Peyer's patch (tissue), 4 donors: ENCODE measurements around the gene OSBPL10. TPM values are rescaled to one million over a fixed set of nuclear protein-coding genes. Genes with fewer than 3 reads are reported as not detected.

Source experiments
- DNase-seq, 3 donors: peaks; one replicate each; pipeline ENCODE4 v3.0.0-alpha.2; 2017 to 2019
- H3K27ac ChIP-seq, 4 donors: fragments of 200-600 bp; sonication (generic); one replicate each; pipeline ENCODE4 v1.5.1; 2016 to 2019
- H3K27me3 ChIP-seq, 2 donors: fragments of 200-600 bp; sonication (generic); one replicate each; pipeline ENCODE4 v1.5.1; 2019
- H3K36me3 ChIP-seq, 3 donors: fragments of 200-600 bp; sonication (generic); one replicate each; pipeline ENCODE4 v1.5.1; 2016 to 2019
- H3K4me1 ChIP-seq, 4 donors: fragments of 200-600 bp; sonication (generic); one replicate each; pipeline ENCODE4 v1.5.1; 2016 to 2019
- H3K4me3 ChIP-seq, 4 donors: fragments of 200-600 bp; sonication (generic); 1 replicate in 3 of 4; 2 replicates in 1 of 4; pipeline ENCODE4 v1.5.1; 2016 to 2019; ENCODE audit warnings: mild to moderate bottlenecking in 1 of 4
- H3K9me3 ChIP-seq, 4 donors: fragments of 200-600 bp; sonication (generic); one replicate each; pipeline ENCODE4 v1.5.1; 2016 to 2019; ENCODE audit warnings: mild to moderate bottlenecking in 1 of 4
- POLR2A ChIP-seq, 2 donors: fragments of 450-650 bp; IDR thresholded peaks; one replicate each; pipeline ENCODE4 v1.5.1; 2017; ENCODE audit warnings: antibody characterized with exemption in 2 of 2, mild to moderate bottlenecking in 2 of 2, moderate library complexity in 2 of 2
- total RNA-seq, 4 donors: library from RNA; depleted of rRNA; stranded (reverse); fragments of >200 nt; gene quantifications; one replicate each; pipeline ENCODE4 v1.1.0, GENCODE V29; 2016
- TF ChIP-seq, protein P1 (sequence below), 6 experiments: fragments of 450-650 bp in 4 of 6; fragments of 200-600 bp in 2 of 6; sonication (generic) in 1 of 6; IDR thresholded peaks; one replicate each; pipeline ENCODE4 v1.5.1; 2017 to 2019; ENCODE audit warnings: antibody characterized with exemption in 6 of 6, mild to moderate bottlenecking in 3 of 6, moderate library complexity in 1 of 6

The OSBPL10 gene
- total RNA-seq, 4 donors from 2014 or later = 18.5 to 128 (median 60.5) TPM

DNA sequence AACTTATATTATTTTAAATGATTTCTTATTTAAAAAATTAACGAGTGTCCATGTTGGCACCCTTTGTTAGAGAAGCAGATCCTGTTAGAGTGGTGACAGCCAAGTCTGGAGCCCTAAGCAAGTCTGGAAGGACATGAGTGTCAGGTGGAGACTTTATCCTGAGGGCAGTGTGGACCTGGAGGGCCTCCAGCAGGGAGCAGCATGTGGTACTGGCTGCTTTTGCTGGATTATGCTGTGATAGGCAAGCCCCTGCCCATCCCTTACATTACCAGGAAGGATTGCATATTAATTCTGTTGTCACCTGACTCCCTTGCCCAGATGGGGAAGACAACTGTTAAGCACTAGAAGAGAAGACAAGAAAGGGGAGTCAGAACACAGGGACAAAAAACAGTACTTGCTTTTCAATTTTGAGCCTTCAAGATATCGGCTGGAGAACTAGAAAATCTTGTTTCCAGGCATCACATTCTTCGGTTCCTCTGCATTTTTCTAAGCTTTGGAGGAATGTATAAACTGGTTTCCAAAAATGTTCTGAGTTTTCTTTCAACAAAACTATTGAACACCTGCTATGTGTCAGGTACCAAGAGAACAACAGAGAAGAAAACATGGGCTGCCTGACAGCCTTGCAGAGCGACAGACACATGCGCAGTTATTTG is 23.2 kb upstream of the OSBPL10 start:
- Histone ChIP-seq H3K9me3 (no peaks in the 10 kb centered on the region), H3K4me3 (no peak overlapping the region), H3K4me1 (no peaks in the 10 kb centered on the region), H3K27ac (no peak overlapping the region), H3K36me3 (no peaks in the 10 kb centered on the region), H3K27me3 (no peaks in the 10 kb centered on the region)
- TF ChIP-seq, protein P1, sequence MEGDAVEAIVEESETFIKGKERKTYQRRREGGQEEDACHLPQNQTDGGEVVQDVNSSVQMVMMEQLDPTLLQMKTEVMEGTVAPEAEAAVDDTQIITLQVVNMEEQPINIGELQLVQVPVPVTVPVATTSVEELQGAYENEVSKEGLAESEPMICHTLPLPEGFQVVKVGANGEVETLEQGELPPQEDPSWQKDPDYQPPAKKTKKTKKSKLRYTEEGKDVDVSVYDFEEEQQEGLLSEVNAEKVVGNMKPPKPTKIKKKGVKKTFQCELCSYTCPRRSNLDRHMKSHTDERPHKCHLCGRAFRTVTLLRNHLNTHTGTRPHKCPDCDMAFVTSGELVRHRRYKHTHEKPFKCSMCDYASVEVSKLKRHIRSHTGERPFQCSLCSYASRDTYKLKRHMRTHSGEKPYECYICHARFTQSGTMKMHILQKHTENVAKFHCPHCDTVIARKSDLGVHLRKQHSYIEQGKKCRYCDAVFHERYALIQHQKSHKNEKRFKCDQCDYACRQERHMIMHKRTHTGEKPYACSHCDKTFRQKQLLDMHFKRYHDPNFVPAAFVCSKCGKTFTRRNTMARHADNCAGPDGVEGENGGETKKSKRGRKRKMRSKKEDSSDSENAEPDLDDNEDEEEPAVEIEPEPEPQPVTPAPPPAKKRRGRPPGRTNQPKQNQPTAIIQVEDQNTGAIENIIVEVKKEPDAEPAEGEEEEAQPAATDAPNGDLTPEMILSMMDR (IDR thresholded peaks at IDR 0.05) = no peak
- TF ChIP-seq POLR2A (IDR thresholded peaks at IDR 0.05) = no peak
- DNase-seq = no peak

DNA sequence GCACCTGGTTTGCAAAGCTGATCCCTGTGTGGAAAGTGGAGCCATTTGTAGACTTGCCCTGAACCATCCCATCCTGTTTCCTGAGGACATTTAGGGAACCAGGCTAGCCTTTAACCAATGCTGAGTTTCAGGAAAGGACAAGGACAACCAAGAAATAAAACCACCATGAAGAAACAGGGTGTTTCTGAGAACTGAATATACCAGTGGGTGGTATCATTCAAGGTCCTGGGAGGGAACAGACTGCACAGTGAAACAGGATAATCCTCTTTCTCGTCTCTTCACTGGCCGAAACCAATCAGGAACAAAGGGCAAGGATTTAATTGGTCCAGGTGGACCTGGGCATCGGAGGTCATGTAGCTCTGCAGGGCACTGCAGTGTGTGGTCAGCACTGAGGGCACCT is 22.3 kb upstream of the OSBPL10 start:
- H3K36me3 ChIP-seq = no peaks in the 10 kb centered on the region
- no peak overlapping the region for H3K27ac ChIP-seq
- no peaks in the 10 kb centered on the region for H3K4me1 ChIP-seq
- TF ChIP-seq, protein P1 (IDR thresholded peaks at IDR 0.05) = no peak
- no peak for TF ChIP-seq POLR2A (IDR thresholded peaks at IDR 0.05)
- no peak overlapping the region for H3K4me3 ChIP-seq
- no peaks in the 10 kb centered on the region for H3K27me3 ChIP-seq
- no peaks in the 10 kb centered on the region for H3K9me3 ChIP-seq
- DNase-seq = no peak

DNA sequence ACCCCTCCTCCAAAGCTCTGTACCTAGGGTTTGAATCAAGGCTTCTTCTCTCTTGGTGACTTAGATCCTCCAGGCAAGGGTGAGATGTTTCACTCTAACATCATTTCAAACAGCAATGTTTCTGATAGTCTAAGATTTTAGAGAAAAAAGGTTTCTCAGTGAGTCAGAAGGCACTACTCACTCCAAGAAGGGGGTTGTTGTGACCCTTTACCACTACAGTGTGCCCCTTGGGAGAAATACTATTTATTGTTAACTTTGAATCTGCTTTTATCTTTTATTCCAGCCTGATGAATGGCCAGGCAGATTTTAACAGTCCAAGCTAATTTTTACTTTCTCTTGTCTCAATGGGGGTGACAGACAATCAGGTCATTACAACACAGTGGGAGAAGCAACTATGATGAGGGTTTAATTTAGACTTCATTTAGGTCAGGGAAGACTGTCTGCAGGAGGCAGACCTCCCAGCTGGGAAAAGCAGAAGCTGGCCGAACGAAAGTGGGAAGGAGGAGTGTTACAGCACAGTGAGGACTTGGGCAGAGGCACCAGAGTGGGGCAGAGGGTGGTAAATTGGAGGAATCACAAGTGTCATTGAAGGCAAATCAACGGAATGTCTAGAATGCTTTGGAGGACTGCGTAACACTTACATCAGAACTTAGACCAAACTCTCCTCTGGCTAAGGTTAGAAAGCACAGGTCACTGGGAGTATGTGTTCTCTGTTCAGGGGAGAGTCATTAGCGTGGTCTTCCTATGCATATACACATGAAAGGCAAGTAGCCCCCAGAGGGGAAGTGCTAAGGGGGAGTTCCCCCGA is 21.7 kb upstream of the OSBPL10 start:
- TF ChIP-seq, protein P1 (IDR thresholded peaks at IDR 0.05) = no peak
- TF ChIP-seq POLR2A (IDR thresholded peaks at IDR 0.05) = no peak
- no peak overlapping the region for H3K27ac ChIP-seq
- no peaks in the 10 kb centered on the region for H3K9me3 ChIP-seq
- H3K4me3 ChIP-seq = no peak overlapping the region
- H3K4me1 ChIP-seq = no peaks in the 10 kb centered on the region
- H3K36me3 ChIP-seq = no peaks in the 10 kb centered on the region
- no peak for DNase-seq
- H3K27me3 ChIP-seq = no peaks in the 10 kb centered on the region

DNA sequence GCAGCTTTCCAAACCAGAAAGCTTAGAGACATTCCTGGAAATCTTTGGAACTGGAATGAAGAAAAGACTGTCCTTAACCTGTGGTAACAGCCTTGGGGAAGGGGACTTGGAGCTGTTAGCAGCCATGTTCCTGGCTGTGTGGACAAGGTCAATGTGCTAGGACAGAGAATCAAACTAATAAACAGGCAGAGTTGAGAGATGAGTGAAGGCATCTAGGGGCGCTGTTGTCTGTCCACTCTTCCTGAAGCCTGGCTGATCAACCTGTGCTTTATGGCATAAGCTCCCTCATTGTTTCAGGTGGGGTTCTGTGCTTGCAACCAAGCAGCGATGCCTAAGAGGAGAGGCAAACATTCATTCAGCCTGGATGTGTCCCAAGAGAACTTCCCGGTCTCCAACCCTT is 19.8 kb upstream of the OSBPL10 start:
- TF ChIP-seq POLR2A (IDR thresholded peaks at IDR 0.05) = no peak
- TF ChIP-seq, protein P1 (IDR thresholded peaks at IDR 0.05) = no peak
- Histone ChIP-seq H3K4me1 (no peaks in the 10 kb centered on the region), H3K4me3 (no peak overlapping the region), H3K36me3 (no peaks in the 10 kb centered on the region), H3K9me3 (no peaks in the 10 kb centered on the region), H3K27ac (no peak overlapping the region), H3K27me3 (no peaks in the 10 kb centered on the region)
- DNase-seq = no peak

DNA sequence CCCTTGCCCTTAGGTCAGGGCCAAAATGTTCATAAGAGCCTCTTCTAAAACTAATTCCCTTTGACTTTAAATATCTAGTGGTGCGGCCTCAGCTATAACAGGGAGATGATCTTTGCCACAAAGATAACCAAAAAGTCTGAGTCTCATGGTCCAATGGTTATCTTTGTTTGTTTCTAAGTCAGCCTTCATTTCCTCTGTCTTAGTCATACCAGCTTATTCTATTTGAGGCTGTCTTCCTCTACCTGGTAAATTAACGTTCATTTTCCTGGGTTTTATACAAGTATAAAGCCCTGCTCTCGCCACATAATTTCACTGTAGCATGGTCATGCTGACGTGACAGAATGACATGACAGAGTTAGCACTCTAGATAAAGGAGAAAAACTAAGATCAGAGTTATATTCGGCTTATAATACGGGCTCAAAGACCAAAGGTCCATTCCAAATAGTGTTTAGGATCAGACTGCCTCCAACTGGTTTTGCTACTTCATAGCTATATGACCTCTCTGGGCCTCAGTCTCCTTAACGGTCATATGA is 18.9 kb upstream of the OSBPL10 start:
- Histone ChIP-seq H3K36me3 (no peaks in the 10 kb centered on the region), H3K27me3 (no peaks in the 10 kb centered on the region), H3K27ac (peak overlapping the region in 1 of 4 donors; percentile 47), H3K4me1 (no peaks in the 10 kb centered on the region), H3K4me3 (no peak overlapping the region), H3K9me3 (no peaks in the 10 kb centered on the region)
- TF ChIP-seq, protein P1 (IDR thresholded peaks at IDR 0.05) = no peak
- TF ChIP-seq POLR2A (IDR thresholded peaks at IDR 0.05) = no peak
- DNase-seq = no peak
